ENCODE results near the gene NDST1. TPM values are rescaled to one million over a fixed set of nuclear protein-coding genes. Genes with fewer than 3 reads are reported as not detected.
A peak's percentile ranks its signal among the peaks of the same experiment; 100 is the strongest.
"Not testable (repeated sequence)": the region's sequence is repeated elsewhere in the genome, so short reads cannot be mapped to it uniquely, and the experiment has no call there.

NDST1 gene
- total RNA-seq = 10 to 100 TPM; 59.3 to 71.2 TPM
- long read RNA-seq, partial matches to known transcripts = 10 of 27 reads
- long read RNA-seq, other reads (novel, unspliced or antisense) = 17 of 27 reads

DNA sequence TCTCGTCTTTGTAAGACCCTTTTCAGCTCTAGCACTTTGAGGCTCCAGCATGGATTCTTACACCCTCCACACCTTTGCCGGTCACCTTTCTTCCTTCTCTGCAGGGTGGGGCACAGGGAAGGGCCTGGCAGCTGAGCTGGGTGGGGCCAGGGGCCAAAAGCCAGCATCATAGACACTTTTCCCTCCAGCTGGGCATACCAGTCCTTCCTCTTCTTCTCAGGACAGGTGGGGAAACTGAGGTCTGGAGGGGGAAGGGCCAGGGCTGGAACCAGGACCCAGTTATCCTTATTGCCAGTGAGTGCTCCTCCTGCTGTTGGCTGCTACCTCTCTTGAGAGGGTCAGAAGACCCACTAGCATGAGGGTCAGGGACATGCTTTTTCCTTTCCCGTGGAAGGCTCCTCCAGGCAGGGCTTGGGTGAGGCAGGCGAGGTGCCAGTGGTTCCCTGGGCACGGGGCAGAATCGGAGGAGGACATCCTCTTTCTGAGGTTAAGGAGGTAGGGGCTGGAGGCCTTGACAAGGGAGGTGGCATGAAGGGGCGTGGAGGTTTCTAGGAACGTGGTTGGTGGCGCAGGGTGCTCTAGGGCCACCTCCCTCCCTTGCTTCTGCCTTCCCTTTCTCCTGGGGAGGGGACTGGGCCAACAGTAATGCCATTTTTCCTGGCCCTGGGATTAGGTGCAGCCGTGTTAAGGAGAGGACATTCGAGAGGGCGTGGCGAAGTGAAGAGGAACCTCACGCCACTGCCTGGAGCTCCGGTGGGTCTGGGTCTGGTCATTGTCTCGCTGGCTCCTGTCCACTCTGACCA lies at the start of gene NDST1:
TSS of gene NDST1 (plus strand) at position 658 of the 803 bp plus-strand sequence. CDS start 13,124 bp downstream, outside the sequence.
- DNase-seq (no peak), ATAC-seq (peak in 1 of 2 donors; percentile 6)
- intact Hi-C loops (cut with DNase I) = no loop called here

DNA sequence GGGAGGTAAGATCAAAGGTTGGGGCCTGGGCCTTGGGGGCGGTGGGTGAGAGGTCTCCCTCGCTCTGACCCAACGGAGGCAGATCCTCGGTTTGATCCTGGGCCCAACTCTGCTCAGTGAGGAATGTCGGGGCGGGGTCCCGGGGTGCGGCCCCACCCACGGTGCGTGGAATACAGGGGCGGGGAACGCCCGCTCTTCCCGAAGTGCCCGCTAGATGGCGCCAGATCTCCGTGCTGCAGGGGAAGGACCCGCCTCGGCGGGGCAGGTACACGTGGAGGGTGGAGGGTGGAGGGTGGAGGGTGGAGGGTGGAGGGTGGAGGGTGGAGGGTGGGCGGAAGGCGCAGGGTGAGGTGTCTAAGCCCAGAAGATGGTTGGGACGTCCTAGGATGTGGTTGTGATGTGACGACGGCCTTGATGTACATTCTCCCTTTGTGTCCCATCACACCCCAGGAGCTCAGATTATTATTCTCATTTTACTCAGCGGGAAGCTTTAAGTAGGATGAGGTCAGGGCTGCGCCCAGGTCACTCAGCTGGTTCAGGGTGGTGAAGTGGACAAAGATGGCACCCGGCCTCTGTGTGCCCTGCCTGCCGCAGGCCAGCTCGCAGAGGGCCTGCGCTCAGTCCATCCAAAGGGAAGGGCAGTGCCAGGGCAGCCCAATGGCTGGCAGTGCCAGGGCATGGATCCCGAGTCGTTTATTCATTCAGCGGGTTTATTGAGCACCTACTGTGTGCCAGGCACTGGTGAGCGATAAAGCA lies 49.0 kb upstream of the NDST1 start:
- intact Hi-C loops (cut with DNase I) = loop anchor here in 1 of 2 donors (1.0 to 10.0 kb wide), 3 partner anchors 64 to 246 kb away; partner anchors contain the start of gene RBM22
- DNase-seq = peak; percentile 84
- ATAC-seq = peak; percentile 94 to 95

DNA sequence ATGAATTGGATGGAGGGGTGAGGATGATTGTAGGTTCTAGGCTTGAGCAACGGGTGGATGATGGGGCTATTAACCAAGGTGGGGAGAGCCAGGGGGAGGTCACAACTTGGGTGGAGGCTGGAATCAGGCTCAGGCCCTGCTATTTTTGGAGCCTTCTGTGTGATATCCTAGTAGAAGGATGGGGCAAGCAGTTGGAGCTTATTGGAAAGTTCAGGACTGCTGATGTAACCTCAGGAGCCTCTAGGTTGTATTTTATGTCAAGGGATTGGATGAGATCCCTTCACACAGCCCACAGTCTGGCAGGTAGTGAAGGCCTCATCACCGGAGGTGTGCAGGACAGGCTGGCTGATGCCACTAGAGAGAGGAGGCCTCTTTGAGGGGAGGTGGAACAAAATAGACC lies 47.1 kb upstream of the NDST1 start:
- intact Hi-C loops (cut with DNase I) = loop anchor here in 1 of 2 donors (5.0 kb wide), 1 partner anchor 82 kb away; no protein-coding TSS in a partner anchor
- no peak for DNase-seq

DNA sequence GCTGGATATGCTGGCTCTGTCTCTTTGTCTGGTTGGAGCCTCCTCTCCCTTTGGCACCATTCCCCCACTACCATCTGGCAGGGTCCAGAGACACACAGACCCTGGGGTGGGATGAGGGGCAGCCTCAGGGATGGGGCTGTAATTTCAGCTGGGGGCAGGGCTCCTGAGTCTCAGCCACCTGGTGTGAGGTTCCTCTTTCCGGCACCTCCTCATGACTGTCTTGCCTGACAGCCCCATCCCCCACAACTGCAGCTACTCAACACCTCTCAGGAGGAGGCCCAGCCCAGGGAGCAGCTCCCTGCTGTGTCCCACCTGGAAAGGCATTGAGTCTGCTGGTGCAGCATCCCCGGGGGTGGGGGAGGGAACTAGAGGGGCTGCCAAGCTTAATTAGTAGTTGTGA lies 46.7 kb upstream of the NDST1 start:
- ATAC-seq (no peak), DNase-seq (no peak)
- intact Hi-C loops (cut with DNase I) = loop anchor here in 1 of 2 donors (5.0 kb wide), 1 partner anchor 81 kb away; no protein-coding TSS in a partner anchor

More for the DNA sequence above, 47.1 kb upstream of the NDST1 start:
- no peak for ATAC-seq

DNA sequence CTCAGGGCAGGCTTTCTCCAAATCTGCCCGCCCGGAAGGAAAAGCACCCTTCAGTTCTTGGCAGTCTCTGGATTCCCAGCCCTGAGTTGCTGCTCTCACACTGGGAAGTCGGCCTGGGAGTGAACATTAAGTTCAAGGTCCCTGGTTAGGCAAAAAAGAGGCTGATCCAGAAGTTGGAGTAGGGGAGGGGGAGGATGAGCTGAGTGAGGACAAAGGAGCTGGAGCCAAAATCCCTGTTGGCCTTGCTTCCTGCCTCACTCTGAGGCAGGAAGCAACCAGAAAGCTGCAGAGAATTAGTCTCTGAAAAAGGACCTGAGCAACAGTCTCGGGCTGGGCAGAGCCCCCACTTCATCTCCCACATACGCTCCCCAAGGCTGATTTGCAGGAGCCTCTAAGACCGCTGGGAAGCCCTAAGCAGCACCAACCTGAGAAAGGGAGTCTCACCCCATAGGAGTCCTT lies 43.3 kb upstream of the NDST1 start:
- ATAC-seq = peak; percentile 60 to 81
- DNase-seq = peak; percentile 41

DNA sequence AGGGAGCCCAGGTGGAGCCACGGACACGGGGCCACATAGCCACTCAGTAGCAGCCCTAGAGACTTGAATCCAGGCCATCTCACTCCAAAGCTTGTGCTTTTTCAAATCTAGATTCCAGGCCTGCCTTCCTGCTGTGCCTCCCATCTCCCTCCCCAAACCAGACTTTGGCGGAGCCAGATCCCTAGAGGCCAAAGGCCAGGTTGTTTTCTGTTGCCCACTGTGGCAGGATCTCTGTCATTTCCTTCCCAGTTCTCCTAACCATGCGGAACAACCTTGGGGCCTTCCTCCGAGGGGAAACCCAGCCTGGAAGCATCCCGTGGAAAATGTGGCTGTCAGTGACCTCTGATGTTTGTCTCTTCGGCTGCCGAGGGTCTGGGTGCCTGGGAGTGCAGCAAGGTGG lies 42.0 kb upstream of the NDST1 start:
- intact Hi-C loops (cut with DNase I) = no loop called here
- DNase-seq (peak; percentile 40), ATAC-seq (peak; percentile 24 to 53)

More for the DNA sequence above, 43.3 kb upstream of the NDST1 start:
- intact Hi-C loops (cut with DNase I) = loop anchor here in 1 of 2 donors (5.0 kb wide), 1 partner anchor 78 kb away; no protein-coding TSS in a partner anchor

DNA sequence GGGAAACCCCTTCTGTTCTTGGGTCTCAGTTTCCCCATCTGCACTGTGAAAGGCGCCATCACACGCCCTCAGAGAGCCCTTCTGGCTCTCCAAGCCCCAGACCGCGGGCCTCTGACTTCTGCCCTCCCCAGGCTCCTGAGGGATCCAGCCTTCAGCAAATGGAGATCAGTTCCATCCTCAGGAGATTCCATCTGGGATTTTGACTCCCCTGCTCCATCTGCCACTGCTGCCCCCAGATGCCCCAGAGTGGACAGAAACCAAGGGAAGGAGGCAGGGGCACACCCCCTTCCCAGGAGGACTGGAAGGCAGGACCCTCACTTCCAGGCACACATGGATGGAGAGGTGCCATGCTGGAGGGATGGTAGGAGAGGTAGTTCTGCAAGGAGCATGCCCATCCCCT lies 39.7 kb upstream of the NDST1 start:
- DNase-seq (no peak), ATAC-seq (no peak)
- intact Hi-C loops (cut with DNase I) = no loop called here

DNA sequence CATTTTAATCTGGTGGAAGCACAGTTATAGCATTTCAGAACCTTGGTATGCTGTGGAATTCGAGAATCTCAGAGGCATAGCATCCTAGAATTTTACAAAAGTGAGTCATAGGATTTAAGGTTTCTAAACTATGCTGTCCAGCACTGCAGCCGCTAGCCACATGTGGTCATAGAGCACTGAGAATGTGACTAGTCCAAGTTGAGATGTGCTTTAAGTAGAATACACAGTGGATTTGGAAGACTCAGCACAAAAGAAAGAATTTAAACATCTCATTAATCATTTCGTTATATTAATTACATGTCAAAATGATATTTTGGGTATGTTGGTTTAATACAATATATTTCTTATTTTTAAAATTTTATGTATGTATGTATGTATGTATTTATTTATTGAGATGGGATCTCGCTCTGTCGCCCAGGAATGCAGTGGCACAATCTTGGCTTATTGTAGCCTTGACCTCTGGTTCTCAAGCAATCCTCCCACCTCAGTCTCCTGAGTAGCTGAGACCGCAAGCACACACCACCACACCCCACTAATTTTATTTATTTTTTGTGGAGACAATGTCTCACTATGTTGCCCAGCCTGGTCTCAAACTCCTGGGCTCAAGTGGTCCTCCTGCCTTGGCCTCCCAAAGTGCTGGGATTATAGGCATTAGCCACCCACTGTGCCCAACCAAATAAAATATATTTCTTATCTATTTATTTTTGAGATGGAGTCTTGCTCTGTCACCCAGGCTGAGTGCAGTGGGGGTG lies 38.0 kb upstream of the NDST1 start:
- intact Hi-C loops (cut with DNase I) = no loop called here
- ATAC-seq (peak in 1 of 2 donors; percentile 28), DNase-seq (no peak)

DNA sequence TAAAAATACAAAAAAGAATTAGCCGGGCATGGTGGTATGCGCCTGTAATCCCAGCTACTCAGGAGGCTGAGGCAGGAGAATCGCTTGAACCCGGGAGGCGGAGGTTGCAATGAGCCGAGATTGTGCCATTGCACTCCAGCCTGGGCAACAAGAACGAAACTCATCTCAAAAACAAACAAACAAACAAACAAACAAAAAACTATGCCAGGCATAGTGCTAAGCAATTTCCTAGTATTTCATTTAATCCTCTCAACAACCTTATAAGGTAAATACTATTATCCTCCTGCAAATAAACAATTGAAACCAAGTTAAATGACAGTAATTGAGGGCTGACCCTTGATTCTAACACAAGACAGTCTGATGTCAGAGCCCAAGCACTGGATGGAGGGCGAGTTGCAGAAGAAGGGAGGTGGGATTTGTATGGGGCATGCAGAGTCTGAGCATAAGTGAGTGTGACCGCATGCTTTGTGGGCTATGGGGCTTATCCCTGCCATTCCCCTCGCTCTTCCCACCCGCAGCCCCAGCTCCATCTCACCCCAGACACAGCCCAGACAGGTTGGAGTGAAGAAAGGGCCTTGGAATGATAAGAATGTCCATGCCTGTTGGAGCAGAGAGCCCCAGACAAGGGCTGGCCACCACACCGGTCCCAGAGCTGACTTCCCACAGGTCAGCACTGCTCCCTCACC lies 34.1 kb upstream of the NDST1 start:
- intact Hi-C loops (cut with DNase I) = no loop called here
- DNase-seq = no peak
- no peak for ATAC-seq

DNA sequence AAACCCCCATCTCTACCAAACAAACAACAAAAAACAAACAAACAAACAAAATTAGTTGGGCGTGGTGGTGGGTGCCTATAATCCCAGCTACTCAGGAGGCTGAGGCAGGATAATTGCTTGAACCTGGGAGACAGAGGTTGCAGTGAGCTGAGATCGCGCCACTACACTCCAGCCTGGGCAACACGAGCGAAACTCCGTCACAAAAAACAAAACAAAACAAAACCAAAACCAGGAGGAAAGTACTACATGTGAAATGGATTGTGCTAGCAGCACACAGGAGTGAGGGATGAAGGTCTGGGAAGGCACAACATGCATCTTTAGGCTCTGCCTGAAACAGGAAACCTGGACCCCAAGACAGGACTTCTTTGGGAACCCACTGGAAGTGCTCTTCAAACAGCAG lies 31.4 kb upstream of the NDST1 start:
- DNase-seq; ATAC-seq; intact Hi-C loops (cut with DNase I): not testable (repeated sequence)

DNA sequence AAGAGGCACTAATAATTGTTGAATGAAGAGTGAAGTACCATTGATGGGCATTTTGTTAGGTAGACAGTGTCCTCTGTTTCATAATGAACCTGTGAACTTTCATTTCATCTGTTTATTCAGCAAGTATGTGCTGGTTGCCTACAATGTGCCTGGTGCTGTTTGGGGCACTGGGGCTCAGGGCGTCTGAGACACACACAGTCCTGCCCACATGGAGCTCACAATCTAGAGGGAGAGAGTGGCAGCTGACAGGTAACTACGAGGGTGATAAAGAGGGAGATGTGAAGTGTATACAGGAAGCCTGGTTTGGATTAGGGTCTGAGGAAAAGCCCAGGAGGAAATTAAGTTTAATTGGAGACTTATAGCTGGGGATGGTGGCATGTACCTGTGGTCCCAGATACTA lies 28.5 kb upstream of the NDST1 start:
- ATAC-seq (no peak), DNase-seq (no peak)
- intact Hi-C loops (cut with DNase I) = no loop called here

DNA sequence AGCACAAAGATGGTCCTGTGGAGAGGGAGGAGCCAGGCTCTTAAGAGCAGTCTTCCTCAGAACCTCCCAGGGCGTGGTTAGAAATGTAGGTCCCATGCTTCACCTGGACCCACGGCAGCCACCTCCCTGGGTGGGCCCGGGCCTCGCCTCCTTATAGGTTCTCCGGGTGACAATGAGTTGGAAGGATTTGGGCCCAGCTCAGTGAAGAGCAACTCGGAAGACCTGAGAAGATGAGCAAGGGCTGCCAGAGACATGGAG lies 26.3 kb upstream of the NDST1 start:
- ATAC-seq (no peak), DNase-seq (no peak)
- intact Hi-C loops (cut with DNase I) = no loop called here

DNA sequence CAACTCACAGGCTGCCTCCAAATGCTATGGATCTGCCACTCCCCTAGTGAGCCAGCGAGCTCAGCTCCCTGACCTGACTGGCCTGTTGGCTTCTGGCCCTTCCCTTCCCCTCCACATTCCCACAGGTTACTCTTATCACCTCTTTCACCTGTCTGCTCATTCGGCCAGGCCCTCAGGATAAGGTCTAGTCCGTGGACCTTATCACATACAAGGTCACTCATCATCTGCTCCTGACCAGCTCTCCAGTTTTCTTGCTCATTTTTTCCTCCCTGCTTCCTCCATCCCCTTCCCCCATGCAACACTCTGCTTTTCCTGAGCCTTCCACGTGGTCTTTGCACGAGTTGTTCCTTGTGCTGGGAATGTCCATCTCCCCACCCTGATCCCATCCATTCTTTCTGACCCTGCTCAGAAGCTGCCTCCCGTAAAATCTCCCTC lies 25.9 kb upstream of the NDST1 start:
- intact Hi-C loops (cut with DNase I) = no loop called here
- DNase-seq (no peak), ATAC-seq (no peak)

DNA sequence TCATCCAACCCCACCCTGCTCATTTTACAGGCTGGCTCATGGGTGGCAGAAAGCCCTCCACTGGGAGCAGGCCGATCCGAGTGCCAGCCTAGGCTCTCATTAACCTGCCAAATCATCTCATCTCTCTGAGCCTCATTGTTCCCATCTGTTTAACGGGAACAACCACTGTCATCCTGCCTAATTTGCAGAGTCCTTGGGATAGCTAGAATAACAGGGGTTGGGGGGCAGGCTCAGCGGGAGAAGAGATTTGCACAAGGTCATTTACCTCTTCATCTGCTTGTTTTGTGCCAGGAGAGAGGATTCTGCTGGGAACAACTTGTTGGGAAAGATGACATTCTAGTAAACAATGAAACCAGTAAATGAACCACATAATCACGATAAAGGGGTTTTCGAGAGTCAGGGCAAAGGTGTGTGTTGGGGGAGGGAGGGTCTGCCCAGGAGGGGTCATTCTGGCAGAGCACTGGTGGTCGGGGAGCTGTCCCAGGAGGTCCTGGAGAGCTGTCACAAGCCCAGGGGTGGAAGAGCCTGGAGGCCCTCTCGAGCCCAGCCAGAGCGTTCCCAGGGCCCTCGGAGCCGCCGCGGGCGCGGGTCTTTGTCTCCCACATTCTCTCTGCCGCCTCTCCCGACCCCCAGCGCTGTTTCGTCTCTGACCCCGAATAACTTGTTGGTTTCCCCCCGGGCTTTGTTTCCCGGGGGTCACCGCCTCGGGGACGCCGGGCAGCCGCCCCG lies 22.8 kb upstream of the NDST1 start:
- DNase-seq (no peak), ATAC-seq (no peak)
- intact Hi-C loops (cut with DNase I) = loop anchor here in 1 of 2 donors (5.0 kb wide), 2 partner anchors 37 to 57 kb away; no protein-coding TSS in a partner anchor

DNA sequence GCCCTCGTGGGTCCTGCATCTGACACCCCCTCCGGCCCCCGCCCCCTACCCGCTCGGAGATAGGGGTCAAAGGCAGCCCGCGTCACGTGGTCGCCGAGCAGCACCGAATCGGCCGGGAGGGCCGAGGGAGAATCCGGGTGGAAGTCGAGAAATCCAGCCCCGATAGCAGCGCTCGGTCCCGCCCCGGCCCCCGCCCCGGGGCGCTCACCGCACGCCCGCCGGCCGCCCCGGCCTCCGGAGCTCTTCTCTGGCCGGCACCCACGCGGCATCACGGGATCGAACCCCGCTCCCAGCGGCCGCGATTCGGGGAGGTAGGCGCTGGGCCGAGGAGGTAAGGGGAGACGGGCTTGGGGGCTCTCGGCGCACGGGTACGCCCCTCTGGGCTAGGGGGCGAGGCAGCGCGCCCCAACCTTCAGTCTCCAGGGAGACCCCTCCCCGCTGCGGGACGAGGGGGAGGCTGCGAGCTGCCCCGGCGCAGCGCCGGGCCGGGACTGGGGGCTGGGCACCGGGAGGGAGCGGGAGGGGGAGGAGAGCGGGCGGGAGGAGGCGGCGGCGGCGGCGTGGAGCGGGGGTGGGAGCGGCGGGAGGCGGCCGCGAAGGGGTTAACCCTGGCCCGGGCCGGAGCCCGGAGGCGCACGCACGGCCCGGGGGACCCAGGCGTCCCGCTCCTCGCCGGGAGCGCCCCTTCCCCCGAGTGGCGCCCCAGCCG lies 22.1 kb upstream of the NDST1 start:
- DNase-seq = peak; percentile 86
- intact Hi-C loops (cut with DNase I) = loop anchor here in 1 of 2 donors (5.0 kb wide), 2 partner anchors 36 to 56 kb away; no protein-coding TSS in a partner anchor

DNA sequence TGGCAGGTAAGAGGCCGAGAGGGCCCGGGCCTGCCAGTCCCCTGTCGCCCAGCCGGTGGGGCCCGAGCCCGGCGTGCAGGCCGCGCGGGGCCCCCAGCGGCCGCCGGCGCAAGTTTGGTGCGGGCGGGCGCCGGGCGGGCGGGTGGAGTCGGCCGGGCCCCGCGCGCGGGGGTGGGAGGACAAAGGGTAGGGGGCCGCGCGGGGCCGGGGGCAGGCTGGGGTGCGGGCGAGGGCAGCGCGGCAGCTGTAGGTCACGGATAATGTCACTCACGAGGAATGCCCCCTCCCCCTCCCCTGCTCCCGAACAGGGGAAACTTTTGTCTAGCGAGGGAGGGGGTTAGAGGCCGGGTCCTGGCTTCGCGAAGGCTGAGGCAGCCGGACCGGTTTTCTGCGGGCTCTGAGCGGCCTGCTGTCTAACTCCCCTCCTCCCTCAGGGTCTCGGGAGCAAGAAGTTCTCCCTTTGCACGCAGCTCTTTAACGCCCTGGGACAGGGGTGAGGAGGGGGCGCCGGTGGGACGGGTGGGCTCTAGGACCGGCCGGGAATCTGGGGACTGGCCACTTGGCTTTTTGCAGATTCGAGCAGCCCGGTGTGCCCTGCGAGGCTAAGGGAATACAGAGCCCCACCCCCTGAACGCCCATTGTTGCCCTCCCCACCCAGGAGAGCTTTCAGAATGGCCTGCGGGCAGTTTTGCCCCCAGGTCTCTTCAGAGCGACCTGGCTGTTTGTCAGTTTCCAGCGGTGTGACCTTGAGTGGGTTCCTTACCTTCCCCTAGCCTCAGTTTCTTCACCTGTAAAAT lies 21.3 kb upstream of the NDST1 start:
- ATAC-seq (peak; percentile 13 to 35), DNase-seq (peak; percentile 62)
- intact Hi-C loops (cut with DNase I) = loop anchor here in 1 of 2 donors (5.0 kb wide), 2 partner anchors 36 to 56 kb away; no protein-coding TSS in a partner anchor

More for the DNA sequence above, 22.1 kb upstream of the NDST1 start:
- ATAC-seq = peak; percentile 64

Data from left cardiac atrium (tissue), 4 donors.